HG02763 (cell line): ENCODE measurements around the gene PRCC.
"Not testable (repeated sequence)": the region's sequence is repeated elsewhere in the genome, so short reads cannot be mapped to it uniquely, and the experiment has no call there.

ENCODE experiments used
- ATAC-seq: cut with Tn5 transposase; IDR thresholded peaks from one replicate; pipeline ENCODE4 v1.9.1; 2021; ENCODE audit warnings: mild to moderate bottlenecking, moderate library complexity; ENCODE audit not compliant: unreplicated experiment

PRCC gene

DNA sequence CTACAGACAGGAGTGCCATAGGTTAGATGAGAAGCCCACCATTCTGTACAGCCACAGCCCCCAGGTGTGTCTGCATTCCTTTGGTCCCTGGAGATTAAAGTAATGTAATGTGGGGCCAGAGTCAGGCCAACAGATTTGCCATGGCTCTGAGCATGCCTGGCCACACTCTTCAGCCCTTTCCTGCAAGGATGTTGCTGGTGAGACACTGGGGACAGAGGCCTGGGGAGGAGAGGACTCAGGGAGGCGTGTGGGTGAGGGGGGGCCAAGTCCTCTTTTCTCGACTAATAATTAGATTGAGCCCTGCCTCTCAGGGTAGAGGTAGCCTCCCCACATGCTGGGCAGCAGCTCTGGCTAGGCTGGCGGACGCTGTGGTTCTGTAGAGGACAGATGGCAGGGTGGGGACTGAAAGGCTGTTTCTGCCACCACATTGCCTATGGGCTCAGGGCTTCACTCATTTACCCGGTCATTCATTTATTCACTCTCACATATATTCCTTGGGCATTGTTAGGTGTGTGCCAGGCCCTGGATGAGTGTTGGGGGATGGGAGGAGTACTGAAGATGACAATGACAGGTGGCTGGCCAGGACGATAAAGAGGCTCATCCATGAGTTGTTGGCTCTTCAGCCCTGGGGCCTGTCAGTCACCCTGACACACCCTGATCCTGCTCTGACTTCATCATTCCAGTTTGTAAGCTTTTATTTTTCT, 7.1 kb upstream of the PRCC start:
- ATAC-seq = no peak

DNA sequence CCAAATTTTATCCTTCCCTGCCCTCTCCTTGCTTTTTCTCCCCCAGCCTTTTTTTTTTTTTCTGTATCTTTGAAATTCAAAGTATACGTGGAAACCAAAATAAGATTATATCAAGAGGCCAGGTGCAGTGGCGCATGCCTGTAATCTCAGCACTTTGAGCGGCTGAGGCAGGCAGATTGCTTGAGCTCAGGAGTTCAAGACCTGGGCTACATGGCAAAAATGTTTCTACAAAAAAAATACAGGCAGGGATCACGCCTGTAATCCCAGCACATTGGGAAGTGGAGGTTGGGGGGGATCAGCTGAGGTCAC, 6.6 kb upstream of the PRCC start:
- ATAC-seq = no peak

DNA sequence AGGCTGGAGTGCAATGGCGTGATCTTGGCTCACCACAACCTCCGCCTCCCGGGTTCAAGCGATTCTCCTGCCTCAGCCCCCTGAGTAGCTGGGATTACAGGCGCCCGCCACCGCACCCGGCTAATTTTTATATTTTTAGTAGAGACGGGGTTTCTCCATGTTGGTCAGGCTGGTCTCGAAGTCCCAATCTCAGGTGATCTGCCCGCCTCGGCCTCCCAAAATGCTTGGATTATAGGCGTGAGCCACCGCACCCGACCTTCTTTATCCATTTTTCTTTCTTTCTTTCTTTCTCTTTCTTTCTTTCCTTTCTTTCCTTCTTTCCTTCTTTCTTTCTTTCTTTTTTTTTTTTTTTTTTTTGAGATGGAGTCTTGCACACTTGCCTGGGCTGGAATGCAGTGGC, 2.2 kb upstream of the PRCC start:
- ATAC-seq = not testable (repeated sequence)

DNA sequence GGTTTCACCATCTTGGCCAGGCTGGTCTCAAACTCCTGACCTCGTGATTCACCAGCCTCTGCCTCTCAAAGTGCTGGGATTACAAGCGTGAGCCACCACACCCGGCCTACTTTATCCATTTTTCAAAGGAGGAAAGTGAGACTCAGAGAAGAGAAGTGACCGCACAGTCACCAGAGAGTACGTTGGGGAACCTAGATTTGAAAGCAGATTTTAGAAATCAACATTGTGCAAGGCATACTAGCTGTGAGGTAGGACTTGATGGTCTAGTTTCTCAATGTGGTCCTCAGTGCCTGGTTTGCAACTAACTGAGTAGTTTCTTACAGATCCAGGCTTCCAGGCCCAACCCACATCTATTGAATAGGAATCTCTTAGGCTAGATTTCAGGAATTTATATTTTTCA, 1.7 kb upstream of the PRCC start:
- ATAC-seq = no peak

DNA sequence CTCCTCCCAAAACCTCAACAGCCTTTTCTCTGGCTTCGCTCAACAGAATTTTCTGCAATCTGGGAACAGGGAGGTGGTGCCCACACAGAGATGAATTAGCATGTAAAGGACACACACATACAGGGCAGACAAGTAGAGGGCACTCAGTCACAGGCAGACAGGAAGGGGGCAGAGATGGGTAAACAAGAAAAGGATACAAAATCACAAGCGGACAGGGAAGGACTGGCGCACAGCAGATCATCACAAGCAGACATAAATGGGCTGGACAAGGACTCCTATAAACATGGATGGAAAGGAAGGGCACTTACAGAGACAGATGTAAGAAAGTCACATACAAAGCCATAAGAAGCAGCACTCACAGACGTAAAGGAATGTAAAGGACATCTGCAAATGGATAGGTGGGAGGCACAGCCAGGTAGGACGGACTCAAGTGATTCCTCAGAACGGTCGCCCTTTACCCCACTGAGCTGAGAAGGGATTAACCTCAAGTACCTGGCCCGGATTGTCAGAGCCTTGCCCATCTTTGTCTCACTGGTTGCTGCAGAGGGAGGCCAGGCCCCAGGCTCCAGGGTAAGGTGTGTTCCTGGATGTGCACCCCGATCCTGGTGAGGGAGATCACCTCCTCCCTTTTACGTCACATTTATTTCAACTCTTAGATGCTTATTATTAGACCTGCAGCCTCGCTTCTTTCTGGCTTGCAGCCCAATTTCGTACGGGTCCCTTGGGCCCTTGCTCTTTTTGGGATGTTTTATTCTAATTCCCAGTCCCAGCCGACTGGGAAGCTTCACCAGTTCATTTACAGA, 836 bp upstream of the PRCC start:
- ATAC-seq = no peak

DNA sequence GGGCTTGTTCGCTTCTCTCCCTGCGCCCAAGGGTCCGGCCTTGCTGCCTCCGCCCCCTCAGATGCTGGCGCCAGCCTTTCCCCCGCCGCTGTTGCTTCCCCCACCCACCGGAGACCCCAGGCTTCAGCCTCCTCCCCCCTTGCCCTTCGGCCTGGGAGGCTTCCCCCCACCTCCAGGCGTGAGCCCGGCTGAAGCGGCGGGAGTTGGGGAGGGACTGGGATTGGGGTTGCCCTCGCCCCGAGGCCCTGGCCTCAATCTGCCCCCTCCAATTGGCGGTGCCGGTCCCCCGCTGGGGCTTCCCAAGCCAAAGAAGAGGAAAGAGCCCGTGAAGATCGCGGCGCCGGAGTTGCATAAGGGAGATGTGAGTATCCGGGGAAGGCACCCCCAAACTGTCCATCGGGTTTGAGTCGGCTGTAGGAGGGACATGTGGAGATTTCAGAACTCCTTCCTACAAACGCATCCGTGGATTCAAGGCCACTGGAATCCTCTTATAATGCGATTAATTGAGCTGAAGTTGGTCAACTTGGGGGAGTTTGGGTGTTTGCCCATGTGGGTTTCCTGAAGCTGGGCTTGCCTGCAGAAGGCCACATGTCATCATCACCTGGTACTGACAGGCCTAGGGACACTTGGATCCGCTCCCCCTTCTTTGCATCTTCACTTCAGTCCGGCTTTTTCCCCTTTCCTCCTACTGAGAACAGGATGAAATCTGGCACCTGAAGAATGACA, 707 bp downstream of the PRCC start:
- no peak for ATAC-seq

DNA sequence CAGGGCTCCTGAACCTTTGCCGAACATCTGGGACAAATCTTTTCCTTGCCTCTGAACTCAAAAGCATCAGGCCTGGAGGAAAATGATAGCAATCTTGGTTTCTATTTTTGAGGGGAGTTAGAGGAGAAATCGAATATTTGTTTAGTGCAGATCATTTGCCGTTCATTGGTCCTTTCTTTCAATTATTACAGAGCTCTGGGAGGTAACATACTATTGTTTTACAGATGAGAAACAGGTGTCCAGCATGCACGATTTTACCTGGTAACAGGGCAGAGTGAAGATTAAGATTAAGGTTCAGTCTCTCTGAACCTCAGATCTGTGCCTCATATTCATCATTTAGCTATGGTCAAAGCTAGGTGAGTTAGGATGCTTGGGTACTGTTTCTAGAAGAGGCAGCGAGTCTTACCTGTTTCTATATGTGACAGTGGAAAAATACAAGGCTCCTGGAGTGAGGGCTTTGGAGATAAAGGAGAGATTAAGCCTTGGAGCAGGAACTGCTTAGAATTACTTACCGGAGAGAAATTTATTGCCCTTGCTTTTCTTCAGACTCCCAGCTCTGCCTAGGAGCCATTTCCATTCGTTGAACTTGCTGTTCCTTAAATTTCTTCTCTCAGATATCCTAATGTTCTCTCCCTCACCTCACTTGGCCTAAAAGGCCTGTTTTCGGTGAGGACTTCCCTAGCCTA, 1.4 kb downstream of the PRCC start:
- no peak for ATAC-seq

DNA sequence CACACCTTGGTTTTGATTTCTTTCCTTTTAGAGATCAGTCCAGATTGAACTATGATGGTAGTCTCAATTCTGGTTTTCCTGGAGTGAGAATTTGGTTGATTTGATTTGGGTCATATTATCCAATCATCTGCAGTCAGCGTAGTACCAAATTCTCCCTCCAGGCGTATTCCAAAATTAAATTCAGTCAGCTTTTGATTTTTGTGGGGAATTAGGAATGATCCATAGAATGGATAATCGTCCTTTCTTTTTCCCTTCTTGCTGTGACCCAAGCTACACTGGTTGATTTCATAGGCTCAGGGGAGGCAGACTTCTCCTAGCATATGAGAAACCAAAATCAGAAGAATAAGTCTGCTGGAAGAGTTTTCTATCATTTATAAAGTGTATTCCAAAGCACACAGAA, 4.9 kb downstream of the PRCC start:
- ATAC-seq = no peak

DNA sequence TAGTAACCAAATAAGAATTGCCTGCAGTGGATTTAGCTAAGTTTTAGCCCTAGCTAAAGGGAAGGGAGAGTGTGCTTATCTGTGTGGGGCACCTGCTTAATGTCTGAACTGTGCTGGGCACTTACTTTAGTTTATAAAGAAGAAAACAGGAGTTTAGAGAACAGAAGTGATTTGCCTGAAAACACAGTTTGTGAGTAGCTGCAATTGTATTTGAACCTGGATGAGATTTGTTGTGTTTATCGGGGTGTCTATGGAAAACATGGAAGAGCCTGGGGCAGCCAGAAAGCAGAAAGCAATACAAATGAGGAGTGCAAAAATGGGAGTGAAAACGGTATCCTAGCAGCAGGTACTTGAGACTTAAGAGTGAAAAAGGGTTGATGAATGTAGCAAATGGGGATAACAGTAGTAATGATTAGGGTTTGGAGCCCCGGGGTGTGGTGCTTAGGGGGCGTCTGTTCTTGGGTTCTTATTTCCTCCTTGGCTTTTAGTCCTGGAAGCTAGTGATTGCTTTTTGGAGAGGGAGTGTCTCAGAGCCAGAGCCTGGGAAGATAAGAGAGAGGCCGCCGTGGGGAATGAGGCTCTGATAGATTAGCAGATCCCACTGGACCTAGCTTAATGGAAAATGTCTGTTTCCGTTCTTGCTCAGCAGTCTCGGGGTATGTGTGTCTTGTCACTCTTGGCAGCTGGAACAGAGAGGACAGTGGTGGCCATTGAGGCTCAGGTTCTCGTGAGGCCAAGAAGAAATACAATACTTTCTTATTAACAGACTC, 5.6 kb downstream of the PRCC start:
- no peak for ATAC-seq

DNA sequence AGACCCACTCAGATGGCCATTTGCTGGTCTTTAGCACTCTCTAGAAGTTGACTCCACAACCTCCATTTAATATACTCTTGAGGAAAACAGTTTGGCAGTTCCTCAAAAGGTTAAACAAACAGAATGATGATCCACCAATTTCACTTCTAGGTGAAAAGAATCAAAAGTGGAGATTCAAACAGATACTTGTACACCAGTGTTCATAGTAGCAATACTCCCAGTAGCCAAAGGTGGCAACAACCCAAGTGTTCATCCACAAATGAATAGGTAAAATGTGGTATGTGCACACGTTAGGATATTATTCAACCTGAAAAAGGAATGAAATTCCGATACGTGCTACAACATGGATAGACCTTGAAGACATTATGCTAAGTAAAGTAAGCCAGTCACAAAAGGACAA, 6.3 kb downstream of the PRCC start:
- ATAC-seq = no peak

DNA sequence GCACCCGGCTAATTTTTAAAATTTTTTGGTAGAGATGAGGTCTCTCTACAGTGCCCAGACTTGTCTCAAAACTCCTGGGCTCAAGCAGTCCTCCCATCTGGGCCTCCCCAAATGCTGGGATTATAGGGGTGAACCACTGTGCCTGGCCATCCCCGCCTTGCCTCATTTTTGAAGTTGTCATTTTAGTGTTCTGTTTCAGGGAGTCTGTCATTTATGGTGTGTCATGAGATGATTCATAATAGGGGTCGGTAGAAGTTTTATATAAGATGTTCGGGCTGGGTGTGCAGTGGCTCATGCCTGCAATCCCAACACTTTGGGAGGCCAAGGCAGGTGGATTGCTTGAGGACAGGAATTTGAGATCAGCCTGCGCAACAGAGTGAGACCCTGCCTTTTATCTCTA, 8.5 kb downstream of the PRCC start:
- ATAC-seq = no peak

DNA sequence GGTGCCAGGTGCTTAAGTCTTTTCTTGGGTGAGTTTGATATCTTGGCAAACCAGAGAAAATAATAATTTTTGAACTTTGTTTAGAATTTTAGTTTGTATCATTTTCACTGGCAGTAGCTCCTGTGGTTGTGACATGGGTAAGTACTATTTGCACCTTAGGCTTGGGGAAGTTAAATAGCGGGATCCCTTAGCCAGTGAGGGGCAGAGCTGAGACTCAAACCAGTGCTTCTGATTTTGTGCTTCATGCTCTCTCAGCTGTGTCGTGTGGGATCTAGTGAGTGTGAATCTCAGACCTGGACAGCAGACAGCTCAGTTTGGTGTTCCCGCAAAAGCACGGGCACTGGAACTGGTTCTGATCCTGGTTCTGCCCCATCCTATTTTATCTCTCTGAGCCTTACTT, 9.6 kb downstream of the PRCC start:
- ATAC-seq = no peak

DNA sequence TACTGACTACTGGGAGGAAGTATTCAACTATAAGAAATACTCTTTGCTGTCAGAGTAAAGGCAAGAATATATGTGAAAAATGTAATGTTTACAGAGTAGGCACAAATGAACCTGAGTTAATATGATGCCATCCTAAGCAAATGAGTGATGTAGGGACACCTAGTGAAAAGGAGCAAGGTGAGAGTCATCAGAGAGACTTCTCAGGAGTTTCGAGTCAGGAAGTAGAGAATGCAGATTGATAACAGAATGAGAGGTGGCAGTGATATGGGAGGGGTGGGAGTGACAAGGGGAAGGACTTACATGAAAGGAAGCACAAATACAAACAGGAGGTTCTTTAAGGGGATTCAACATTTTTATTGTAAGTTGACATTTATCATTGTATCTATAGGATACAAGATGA, 10.2 kb downstream of the PRCC start:
- no peak for ATAC-seq

DNA sequence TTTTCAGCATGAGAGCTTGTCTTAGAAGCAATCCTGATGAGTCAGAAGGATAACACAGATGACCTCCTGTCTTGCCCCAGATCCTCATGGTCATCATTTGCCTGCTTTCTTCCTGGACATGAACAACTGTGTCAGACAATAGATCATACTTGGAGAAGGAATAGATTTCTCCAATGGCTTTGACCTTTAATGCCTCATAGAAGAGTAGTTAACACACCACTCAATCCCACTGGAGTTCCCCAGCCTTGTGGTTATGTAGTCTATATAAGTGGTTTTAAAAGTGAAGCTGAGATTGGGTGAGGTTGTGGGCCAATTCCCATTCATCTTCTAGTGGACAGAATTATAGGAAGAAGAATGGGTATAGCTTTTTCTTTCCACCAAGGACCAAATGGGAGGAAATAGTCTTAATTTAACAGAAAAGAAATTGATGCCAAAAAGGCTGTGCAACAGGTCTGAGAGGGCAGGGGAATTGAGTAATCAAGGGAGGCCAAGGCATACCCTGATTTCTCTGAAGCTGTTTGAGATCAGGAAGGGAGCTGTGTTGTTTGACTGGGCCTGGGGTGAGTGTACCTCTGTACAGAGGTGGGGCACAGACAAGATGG, 14.4 kb downstream of the PRCC start:
- ATAC-seq = no peak

DNA sequence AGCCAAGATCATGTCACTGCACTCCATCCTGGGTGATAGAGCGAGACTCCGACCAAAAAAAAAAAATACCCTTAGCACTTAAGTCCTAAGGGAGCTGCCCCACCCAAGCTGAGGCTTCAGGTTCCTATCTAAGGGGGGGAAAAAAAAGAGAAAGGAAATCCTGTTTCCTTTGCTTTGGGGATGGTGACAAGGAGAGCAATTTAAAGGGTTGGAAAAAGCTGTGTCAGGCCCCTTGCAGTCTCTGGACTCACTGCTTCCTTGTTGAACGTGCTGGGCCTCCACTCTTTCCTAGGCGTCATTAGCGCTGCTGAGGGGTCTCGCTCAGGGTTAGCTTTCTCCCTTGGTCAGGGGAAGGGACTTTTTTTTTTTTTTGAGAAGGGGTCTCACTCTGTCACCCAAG, 18.1 kb downstream of the PRCC start:
- no peak for ATAC-seq

DNA sequence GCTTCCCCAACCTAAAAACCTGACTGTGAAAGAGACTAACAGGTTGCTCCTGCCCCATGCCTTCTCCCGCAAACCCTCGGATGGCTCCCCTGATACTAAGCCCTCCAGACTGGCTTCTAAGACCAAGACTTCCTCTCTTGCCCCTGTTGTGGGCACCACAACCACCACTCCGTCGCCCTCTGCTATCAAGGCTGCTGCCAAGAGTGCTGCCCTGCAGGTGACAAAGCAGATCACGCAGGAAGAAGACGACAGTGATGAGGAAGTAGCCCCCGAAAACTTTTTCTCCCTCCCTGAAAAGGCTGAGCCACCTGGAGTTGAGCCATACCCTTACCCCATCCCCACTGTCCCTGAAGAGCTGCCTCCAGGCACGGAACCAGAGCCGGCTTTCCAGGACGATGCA, 19.3 kb downstream of the PRCC start:
- ATAC-seq = no peak

DNA sequence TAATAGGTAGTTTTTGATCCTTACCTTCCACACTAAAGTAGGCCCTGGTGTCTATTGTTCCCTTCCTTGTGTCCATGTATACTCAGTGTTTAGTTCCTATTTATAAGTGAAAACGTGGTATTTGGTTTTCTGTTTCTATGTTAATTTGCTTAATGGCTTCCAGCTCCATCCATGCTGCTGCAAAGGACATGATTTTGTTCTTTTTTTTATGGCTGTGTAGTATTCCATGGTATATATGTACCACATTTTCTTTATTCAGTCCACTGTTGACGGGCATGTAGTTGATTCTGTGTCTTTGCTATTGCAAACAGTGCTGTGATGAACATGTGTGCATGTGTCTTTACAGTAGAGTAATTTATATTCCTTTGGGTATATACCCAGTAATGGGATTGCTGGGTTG, 20.8 kb downstream of the PRCC start:
- no peak for ATAC-seq

DNA sequence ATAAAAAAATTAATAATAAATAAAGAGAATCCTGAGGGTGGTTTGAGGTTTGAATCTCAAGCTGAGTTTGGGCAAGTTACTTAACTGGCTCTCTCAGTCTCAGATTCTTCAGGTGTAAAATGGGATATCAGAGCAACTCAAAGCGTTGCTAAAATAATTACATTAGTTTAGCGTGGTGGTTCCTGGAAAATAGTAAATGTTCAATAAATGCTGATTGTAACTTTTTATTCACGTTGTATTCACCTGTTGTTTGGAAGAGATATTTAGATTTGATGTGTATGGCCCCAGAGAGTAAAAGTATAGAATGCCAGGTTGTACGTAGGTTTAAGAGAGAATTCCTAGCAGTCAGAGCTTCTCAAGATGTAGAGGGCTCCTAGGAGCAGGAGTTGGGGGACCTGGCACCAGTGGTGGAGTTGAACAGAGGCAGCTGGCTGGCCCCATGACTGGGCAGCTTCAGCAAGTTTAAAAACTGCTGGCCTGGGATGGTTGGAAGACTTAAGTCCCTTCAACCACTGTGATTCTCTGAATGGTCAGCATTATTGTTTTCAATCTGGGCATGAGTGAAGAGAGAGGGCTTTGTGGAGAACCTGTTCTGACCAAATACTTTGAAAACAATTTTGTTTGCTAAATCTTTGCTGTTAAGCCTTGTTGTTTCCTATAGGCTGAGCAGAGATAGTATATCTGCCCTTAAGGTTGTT, 22.4 kb downstream of the PRCC start:
- no peak for ATAC-seq

DNA sequence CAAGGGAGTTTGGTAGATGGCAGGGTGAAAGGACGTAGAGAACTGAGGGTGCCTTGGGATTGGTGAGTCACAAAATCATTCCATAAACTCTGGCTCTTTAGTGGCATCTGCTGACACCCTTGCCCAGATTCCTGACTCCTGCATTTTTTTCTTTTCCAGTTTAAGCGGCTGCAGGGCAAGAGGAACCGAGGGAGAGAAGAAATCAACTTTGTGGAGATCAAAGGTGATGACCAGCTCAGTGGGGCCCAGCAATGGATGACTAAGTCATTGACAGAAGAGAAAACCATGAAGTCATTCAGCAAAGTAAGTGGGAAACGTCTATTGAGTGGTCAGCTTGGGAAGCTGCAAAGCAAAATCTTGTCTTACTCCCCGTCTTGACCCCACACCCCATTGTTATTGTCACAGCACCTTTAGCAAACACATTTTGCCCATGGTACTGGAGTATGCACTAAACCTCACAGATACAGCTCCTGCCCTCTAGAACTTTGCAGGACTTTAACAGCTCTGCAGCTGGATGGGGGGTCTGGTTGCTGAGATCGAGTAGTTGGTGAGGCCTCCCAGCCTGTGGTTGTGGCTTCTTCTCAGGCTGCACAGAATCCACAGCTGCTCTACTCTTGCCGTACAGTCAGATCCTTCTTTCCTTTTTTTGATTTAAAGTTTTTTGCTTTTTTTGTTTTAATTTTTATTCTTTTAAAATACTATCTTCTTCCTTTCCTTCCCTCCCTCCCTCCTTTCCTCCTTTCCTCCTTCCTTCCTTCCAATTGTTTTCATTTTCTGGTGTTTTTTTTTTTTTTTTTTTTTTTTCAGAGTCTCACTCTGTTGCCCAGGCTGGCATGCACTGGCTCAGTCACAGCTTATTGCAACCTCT, 27.4 kb downstream of the PRCC start:
- no peak for ATAC-seq
